Measurements from ENCODE around the gene FDXACB1. TPM values are rescaled to one million over a fixed set of nuclear protein-coding genes. Genes with fewer than 3 reads are reported as not detected.

Gene FDXACB1
- total and polyA plus RNA-seq, 5 experiments from 2014 or later: 5.9 to 8.3 (median 7.5) TPM

GRCh38 chr11:111917312-111917711, 38.3 kb upstream of the FDXACB1 start:
- DNase-seq (no peak), ATAC-seq (no peak)
- H3K27me3 Mint-ChIP-seq: peaks cover 19 to 58% (median 35%) of the 10 kb centered on the region in 5 donors
- POLR2A ChIA-PET: no interaction called here
- H3K9me3 Mint-ChIP-seq: no peaks in the 10 kb centered on the region
- peaks cover 0 to 3% (median under 1%) of the 10 kb centered on the region in 4 donors for H3K4me1 Mint-ChIP-seq
- no peaks in the 10 kb centered on the region for H3K36me3 Mint-ChIP-seq
- no peak overlapping the region for H3K4me3 Mint-ChIP-seq
- no peak overlapping the region for H3K27ac Mint-ChIP-seq

DNA sequence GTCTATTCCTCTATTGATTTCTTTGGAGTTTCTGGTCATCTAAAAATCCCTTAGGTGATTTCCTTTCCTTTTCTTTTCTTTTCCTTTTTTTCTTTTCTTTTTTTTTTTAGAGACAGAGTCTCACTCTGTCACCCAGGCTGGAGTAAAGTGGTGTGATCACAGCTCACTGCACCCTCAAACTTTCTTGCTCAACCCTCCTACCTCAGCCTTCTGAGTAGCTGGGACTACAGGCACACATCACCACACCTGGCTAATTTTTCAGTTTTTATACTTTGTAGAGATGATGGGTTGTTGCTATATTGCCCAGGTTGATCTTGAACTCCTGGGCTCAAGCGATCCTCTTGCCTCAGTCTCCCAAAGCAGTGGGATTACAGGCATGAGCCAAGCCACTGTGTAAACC, 37.8 kb upstream of the FDXACB1 start:
- Mint-ChIP-seq H3K4me3 (no peak overlapping the region), H3K27ac (peak overlapping the region in 1 of 10 donors; percentile 37), H3K4me1 (peaks cover 0 to 3% (median under 1%) of the 10 kb centered on the region in 4 donors), H3K36me3 (no peaks in the 10 kb centered on the region), H3K27me3 (peaks cover 19 to 63% (median 40%) of the 10 kb centered on the region in 5 donors), H3K9me3 (no peaks in the 10 kb centered on the region)
- ATAC-seq: no peak
- DNase-seq: no peak
- POLR2A ChIA-PET: no interaction called here

DNA sequence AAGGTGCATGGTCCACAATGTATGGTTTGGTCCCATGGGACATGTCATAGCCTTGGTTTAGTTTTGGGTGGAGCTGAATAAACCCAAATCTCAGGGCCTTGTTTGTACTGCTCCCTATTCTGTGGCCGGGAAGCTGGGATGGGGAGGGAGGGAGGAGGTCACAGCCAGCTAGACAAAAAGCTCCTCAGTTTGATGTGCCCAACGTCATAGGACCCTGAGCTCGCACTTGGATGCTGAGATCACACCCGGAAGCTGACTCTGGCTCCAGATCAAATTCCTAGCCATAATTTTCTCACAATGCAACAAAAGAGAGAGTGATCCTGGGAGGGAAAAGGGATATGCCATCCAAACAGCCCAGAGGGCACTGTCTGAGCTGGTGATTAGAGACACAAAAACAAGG, 35.0 kb upstream of the FDXACB1 start:
- peaks cover 0 to 4% (median 0%) of the 10 kb centered on the region in 3 donors for H3K36me3 Mint-ChIP-seq
- H3K27me3 Mint-ChIP-seq: peaks cover 28 to 77% (median 43%) of the 10 kb centered on the region in 5 donors
- ATAC-seq (no peak), DNase-seq (no peak)
- H3K9me3 Mint-ChIP-seq: no peaks in the 10 kb centered on the region
- POLR2A ChIA-PET: no interaction called here
- no peak overlapping the region for H3K27ac Mint-ChIP-seq
- peaks cover 0 to 3% (median under 1%) of the 10 kb centered on the region in 4 donors for H3K4me1 Mint-ChIP-seq
- H3K4me3 Mint-ChIP-seq: no peak overlapping the region

DNA sequence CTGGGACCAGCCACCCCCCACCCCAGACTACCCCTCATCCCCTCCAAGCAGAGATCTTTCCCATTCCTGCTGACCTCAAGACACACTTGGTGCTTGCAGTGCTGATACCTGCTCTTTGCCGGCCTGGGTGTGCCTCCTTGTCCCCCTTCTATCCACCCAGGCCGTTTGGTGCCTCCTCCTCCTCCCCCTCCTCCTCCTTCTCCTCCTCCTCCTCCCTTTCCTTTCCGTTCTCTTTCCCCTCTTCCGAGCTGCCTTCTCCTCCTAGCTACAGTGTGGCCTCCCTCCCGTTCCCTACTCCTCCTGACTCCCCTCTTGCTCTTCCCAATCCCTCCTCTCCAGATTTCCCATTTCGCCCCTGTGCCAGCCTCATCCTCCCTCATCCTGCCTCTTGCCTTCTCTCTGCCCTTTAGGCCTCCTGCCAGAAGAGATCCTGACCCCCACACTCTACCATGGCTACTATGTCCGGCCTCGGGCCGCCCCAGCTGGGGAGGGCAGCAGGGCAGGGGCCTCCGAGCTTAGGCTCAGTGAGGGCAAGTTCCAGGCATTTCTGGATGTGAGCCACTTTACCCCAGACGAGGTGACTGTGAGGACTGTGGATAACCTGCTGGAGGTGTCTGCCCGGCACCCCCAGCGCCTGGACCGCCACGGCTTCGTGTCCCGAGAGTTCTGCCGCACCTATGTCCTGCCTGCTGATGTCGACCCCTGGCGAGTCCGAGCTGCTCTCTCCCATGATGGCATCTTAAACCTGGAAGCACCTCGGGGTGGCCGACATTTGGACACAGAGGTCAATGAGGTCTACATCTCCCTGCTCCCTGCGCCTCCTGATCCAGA, 34.3 kb upstream of the FDXACB1 start:
- DNase-seq (no peak), ATAC-seq (no peak)
- peaks cover 28 to 76% (median 42%) of the 10 kb centered on the region in 5 donors for H3K27me3 Mint-ChIP-seq
- H3K4me3 Mint-ChIP-seq: peak overlapping the region in 1 of 10 donors; percentile 3
- POLR2A ChIA-PET: interaction anchor here (0.9 kb wide), 1 partner anchor 15 kb away, joined by 3 read pairs; no protein-coding TSS in a partner anchor
- H3K4me1 Mint-ChIP-seq: peaks cover 0 to 3% (median under 1%) of the 10 kb centered on the region in 4 donors
- H3K36me3 Mint-ChIP-seq: peaks cover 0 to 4% (median 0%) of the 10 kb centered on the region in 3 donors
- H3K9me3 Mint-ChIP-seq: no peaks in the 10 kb centered on the region
- no peak overlapping the region for H3K27ac Mint-ChIP-seq

- Mint-ChIP-seq H3K4me1 (peaks cover 0 to 3% (median under 1%) of the 10 kb centered on the region in 4 donors), H3K27me3 (peaks cover 28 to 69% (median 40%) of the 10 kb centered on the region in 5 donors), H3K9me3 (no peaks in the 10 kb centered on the region), H3K36me3 (peaks cover 0 to 4% (median 0%) of the 10 kb centered on the region in 3 donors), H3K4me3 (peak within 1 kb of the TSS in 1 of 10 donors; percentile 3), H3K27ac (no peak within 1 kb of the TSS)
- DNase-seq (no peak), ATAC-seq (no peak)
- POLR2A ChIA-PET: interaction anchor here (0.9 kb wide), 1 partner anchor 14 kb away, joined by 3 read pairs; no protein-coding TSS in a partner anchor
Measured at GRCh38 chr11:111912535-111912934, 33.6 kb upstream of the FDXACB1 start, which contains the start of gene HSPB2. HSPB2 (plus strand) TSS chr11:111912734; CDS start chr11:111912830, 96 bp downstream.

- peaks cover 0 to 3% (median under 1%) of the 10 kb centered on the region in 4 donors for H3K4me1 Mint-ChIP-seq
- POLR2A ChIA-PET: no interaction called here
- DNase-seq: no peak
Measured at GRCh38 chr11:111911563-111912401, 32.8 kb upstream of the FDXACB1 start, which contains the start of gene CRYAB. CRYAB (minus strand) TSS chr11:111911770; CDS start chr11:111911724, 46 bp downstream.

DNA sequence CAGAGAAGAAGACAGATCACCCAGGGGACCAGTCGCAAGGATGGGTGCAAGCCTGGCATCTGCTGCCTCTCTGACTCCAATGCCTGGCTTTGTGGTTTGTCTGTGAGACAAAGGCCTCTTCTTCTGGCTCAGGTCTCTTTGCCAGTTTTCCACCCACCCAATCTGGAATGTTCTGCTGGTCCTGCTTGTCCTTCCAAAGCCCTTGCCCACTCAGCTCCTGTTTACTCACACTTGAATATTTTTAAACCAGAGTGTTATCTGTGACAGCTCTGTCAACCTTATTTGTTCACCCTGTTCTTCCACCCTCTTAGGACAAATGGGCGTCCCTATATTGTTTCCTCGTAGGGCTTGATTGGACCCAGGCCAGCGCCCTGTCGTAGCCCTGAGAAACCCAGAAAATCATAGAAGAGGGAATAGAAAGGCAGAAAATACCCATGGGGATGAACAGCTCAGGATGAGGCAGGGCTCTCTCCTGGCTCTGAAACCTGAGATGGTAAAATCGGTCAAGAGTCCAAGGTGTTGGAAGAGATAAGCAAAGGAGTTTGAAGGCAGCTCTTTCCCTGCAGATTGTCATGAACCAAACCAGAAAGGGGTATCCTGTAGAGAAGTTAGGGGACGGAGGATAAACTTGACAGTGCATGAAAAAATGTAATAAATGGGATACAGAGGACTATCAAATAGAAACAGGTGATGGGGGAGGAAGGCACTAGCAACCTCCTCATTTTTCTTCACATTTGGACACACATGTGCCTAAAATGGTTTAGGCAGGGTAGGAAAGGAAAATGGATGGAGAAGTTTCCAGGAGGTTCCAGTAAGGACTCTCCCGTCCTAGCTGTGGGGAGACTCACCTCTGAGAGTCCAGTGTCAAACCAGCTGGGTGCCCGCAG, 32.0 kb upstream of the FDXACB1 start:
- no peak for ATAC-seq
- POLR2A ChIA-PET: no interaction called here
- Mint-ChIP-seq H3K36me3 (peaks cover 0 to 4% (median 0%) of the 10 kb centered on the region in 3 donors), H3K27ac (no peak overlapping the region), H3K27me3 (peaks cover 16 to 53% (median 33%) of the 10 kb centered on the region in 5 donors), H3K4me1 (peaks cover 0 to 3% (median under 1%) of the 10 kb centered on the region in 4 donors), H3K9me3 (no peaks in the 10 kb centered on the region), H3K4me3 (no peak overlapping the region)
- no peak for DNase-seq

More at GRCh38 chr11:111911563-111912401, 32.8 kb upstream of the FDXACB1 start, which contains the start of gene CRYAB:
- Mint-ChIP-seq H3K36me3 (peaks cover 0 to 4% (median 0%) of the 10 kb centered on the region in 3 donors), H3K27me3 (peaks cover 23 to 62% (median 39%) of the 10 kb centered on the region in 5 donors), H3K4me3 (no peak within 1 kb of the TSS), H3K27ac (no peak within 1 kb of the TSS), H3K9me3 (no peaks in the 10 kb centered on the region)
- no peak for ATAC-seq

- H3K27ac Mint-ChIP-seq: no peak overlapping the region
- DNase-seq (no peak), ATAC-seq (no peak)
- H3K36me3 Mint-ChIP-seq: peaks cover 7 to 14% (median 9%) of the 10 kb centered on the region in 3 donors
- no peak overlapping the region for H3K4me3 Mint-ChIP-seq
- peaks cover 14 to 39% (median 30%) of the 10 kb centered on the region in 5 donors for H3K27me3 Mint-ChIP-seq
- peaks cover 0 to 6% (median 0%) of the 10 kb centered on the region in 9 donors for H3K9me3 Mint-ChIP-seq
- H3K4me1 Mint-ChIP-seq: peaks cover 0 to 3% (median under 1%) of the 10 kb centered on the region in 4 donors
- POLR2A ChIA-PET: no interaction called here
Measured at GRCh38 chr11:111909378-111909777, 30.4 kb upstream of the FDXACB1 start.

- Mint-ChIP-seq H3K27ac (no peak overlapping the region), H3K4me1 (peaks cover 0 to 3% (median under 1%) of the 10 kb centered on the region in 4 donors), H3K27me3 (peaks cover 10 to 33% (median 27%) of the 10 kb centered on the region in 5 donors), H3K9me3 (peaks cover 0 to 6% (median 0%) of the 10 kb centered on the region in 9 donors), H3K4me3 (no peak overlapping the region), H3K36me3 (peaks cover 7 to 15% (median 9%) of the 10 kb centered on the region in 3 donors)
- no peak for ATAC-seq
- POLR2A ChIA-PET: no interaction called here
- no peak for DNase-seq
Measured at GRCh38 chr11:111908639-111909305, 29.8 kb upstream of the FDXACB1 start.

GRCh38 chr11:111906680-111907079, 27.7 kb upstream of the FDXACB1 start:
- Mint-ChIP-seq H3K4me3 (no peak overlapping the region), H3K9me3 (peaks cover 0 to 6% (median 0%) of the 10 kb centered on the region in 9 donors), H3K36me3 (peaks cover 12 to 17% (median 14%) of the 10 kb centered on the region in 3 donors), H3K27me3 (peaks cover 12 to 35% (median 22%) of the 10 kb centered on the region in 5 donors), H3K4me1 (no peaks in the 10 kb centered on the region), H3K27ac (no peak overlapping the region)
- POLR2A ChIA-PET: no interaction called here
- DNase-seq (no peak), ATAC-seq (no peak)

DNA sequence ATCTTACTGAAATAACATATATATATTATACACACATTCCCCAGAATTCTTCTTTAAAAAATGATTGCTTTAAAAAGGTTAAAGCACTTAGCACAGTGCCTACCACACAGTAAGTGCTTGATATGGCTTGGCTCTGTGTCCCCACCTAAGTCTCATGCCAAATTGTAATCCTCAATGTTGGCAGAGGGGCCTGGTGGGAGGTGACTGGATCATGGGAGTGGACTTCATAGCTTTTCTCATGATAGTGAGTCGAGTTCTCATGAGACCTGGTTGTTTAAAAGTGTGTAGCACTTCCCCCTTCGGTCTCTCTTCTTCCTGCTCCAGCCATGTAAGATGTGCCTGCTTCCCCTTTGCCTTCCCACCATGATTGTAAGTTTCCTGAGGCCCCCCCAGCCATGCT, 26.4 kb upstream of the FDXACB1 start:
- no peak for DNase-seq
- Mint-ChIP-seq H3K9me3 (peaks cover 0 to 6% (median 0%) of the 10 kb centered on the region in 9 donors), H3K27ac (no peak overlapping the region), H3K27me3 (peaks cover under 1 to 28% (median 12%) of the 10 kb centered on the region in 5 donors), H3K4me3 (no peak overlapping the region), H3K4me1 (no peaks in the 10 kb centered on the region), H3K36me3 (peaks cover 8 to 17% (median 14%) of the 10 kb centered on the region in 3 donors)
- POLR2A ChIA-PET: no interaction called here
- ATAC-seq: no peak
